ENCODE data around the gene KRTAP2-3. TPM values are rescaled to one million over a fixed set of nuclear protein-coding genes. Genes with fewer than 3 reads are reported as not detected.
A peak's percentile ranks its signal among the peaks of the same experiment; 100 is the strongest.

KRTAP2-3 gene
- total RNA-seq, 1 experiment from 2014 or later: 0.57 TPM

DNA sequence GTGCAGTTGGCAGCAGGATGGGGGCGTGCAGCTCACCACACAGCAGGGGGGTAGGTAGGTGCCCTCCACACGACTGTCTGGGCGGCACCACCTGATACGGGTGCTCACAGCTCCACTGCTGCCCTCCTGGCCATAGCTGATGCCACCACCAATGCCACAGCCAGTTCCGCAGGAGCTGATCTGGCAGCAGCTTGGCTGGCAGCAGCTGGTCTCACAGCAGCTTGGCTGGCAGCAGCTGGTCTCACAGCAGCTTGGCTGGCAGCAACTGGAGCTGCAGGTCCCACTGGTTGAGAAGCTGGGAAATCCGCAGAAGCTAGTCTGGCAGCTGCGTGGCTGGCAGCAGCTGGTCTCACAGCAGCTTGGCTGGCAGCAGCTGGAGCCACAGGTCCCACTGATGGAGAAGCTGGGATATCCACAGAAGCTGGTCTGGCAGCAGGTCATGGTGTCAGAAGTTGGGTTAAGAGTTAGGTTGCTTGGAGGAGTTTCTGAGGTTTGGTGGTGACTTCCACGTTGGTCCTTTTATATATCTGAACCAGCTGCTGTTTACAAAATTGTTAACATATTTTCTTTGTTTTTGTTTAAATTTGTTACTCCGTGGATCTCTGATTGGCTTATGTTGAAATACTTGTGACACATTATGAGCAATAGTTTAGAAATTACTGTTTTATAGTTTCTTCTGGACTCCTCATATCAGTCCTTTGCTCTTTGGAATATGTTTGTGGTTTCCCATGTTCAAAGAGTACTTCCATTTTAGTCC is 33.0 kb downstream of the KRTAP2-3 start, which contains the start of gene KRTAP1-5:
KRTAP1-5 (minus strand) TSS at position 494 of the 757 bp plus-strand sequence; CDS start at position 441, 53 bp downstream.
- POLR2A ChIA-PET (ENCODE audit: unreplicated experiment): no interaction called here
- intact Hi-C loops (cut with micrococcal nuclease; ENCODE audit: unreplicated experiment): no loop called here
- Histone ChIP-seq H3K4me2 (peak within 1 kb of the TSS; percentile 4; the same call in 1 of the 2 replicates), H2AFZ (peak within 1 kb of the TSS; percentile 12; the same call in 1 of the 2 replicates), H3F3A (ENCODE audit: insufficient read depth, low read depth) (peaks cover 9% of the 10 kb centered on the region; the same call in 1 of the 2 replicates), H4K20me1 (ENCODE audit: insufficient read depth) (no peaks in the 10 kb centered on the region), H3K4me1 (replicated peaks; ENCODE audit: insufficient read depth) (peaks cover 14% of the 10 kb centered on the region), H3K9me3 (ENCODE audit: insufficient read depth, low read depth) (peaks cover 5% of the 10 kb centered on the region; the same call in 1 of the 2 replicates), H3K9me2 (ENCODE audit: insufficient read depth) (no peaks in the 10 kb centered on the region), H3K79me2 (ENCODE audit: low read depth) (no peaks in the 10 kb centered on the region), H3K4me3 (no peak within 1 kb of the TSS), H3K36me3 (ENCODE audit: low read depth) (no peaks in the 10 kb centered on the region), H3K27me3 (ENCODE audit: insufficient read depth, low read depth) (no peaks in the 10 kb centered on the region), H3K27ac (peak within 1 kb of the TSS; percentile 19; the same call in 1 of the 2 replicates)
- TF ChIP-seq, protein P1, sequence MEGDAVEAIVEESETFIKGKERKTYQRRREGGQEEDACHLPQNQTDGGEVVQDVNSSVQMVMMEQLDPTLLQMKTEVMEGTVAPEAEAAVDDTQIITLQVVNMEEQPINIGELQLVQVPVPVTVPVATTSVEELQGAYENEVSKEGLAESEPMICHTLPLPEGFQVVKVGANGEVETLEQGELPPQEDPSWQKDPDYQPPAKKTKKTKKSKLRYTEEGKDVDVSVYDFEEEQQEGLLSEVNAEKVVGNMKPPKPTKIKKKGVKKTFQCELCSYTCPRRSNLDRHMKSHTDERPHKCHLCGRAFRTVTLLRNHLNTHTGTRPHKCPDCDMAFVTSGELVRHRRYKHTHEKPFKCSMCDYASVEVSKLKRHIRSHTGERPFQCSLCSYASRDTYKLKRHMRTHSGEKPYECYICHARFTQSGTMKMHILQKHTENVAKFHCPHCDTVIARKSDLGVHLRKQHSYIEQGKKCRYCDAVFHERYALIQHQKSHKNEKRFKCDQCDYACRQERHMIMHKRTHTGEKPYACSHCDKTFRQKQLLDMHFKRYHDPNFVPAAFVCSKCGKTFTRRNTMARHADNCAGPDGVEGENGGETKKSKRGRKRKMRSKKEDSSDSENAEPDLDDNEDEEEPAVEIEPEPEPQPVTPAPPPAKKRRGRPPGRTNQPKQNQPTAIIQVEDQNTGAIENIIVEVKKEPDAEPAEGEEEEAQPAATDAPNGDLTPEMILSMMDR (conservative IDR thresholded peaks at IDR 0.05): no peak
- no peak for TF ChIP-seq EZH2 (IDR thresholded peaks at IDR 0.05; ENCODE audit: low read depth)
- BruUV-seq (replicated peaks): no TSS peak
- CTCF ChIA-PET: interaction anchor here (0.6 kb wide), 1 partner anchor 46 kb away, joined by 3 read pairs; no protein-coding TSS in a partner anchor
- peak in 1 of 2 experiments; percentile 52 for DNase-seq

DNA sequence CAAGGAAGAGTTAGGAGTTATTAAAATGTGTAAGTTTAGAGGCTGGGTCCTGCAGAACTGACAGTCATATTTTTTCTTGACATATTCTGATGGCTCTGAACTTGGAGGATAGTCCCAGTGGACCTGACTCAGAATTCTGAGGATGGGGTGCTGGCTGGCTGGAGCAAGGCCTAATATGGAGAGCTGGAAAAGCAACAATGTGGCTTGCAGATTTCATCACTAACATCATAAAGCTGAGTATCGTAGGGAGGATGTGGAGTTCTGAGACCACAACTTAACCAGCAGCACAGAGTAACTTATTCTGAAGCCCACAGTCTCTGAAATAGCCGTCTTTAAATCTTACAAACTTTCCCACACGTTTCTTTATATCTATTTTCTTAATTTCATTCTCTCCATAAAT is 35.2 kb downstream of the KRTAP2-3 start:
- POLR2A ChIA-PET (ENCODE audit: unreplicated experiment): no interaction called here
- CTCF ChIA-PET: no interaction called here
- TF ChIP-seq, protein P1 (conservative IDR thresholded peaks at IDR 0.05): no peak
- TF ChIP-seq EZH2 (IDR thresholded peaks at IDR 0.05; ENCODE audit: low read depth): no peak
- H3K4me1 ChIP-seq (replicated peaks; ENCODE audit: insufficient read depth): peaks cover 30% of the 10 kb centered on the region
- H2AFZ ChIP-seq: no peak overlapping the region
- H3K9me2 ChIP-seq (ENCODE audit: insufficient read depth): no peaks in the 10 kb centered on the region
- H3K27me3 ChIP-seq (ENCODE audit: insufficient read depth, low read depth): no peaks in the 10 kb centered on the region
- peaks cover 28% of the 10 kb centered on the region for H3F3A ChIP-seq (ENCODE audit: insufficient read depth, low read depth)
- H3K36me3 ChIP-seq (ENCODE audit: low read depth): no peaks in the 10 kb centered on the region
- no peaks in the 10 kb centered on the region for H3K79me2 ChIP-seq (ENCODE audit: low read depth)
- no peak overlapping the region for H3K27ac ChIP-seq
- H3K4me3 ChIP-seq: no peak overlapping the region
- H3K9me3 ChIP-seq (ENCODE audit: insufficient read depth, low read depth): peaks cover 13% of the 10 kb centered on the region; the same call in 1 of the 2 replicates
- intact Hi-C loops (cut with micrococcal nuclease; ENCODE audit: unreplicated experiment): no loop called here
- no peak overlapping the region for H3K4me2 ChIP-seq
- no TSS peak for BruUV-seq (replicated peaks)
- DNase-seq: no peak
- no peaks in the 10 kb centered on the region for H4K20me1 ChIP-seq (ENCODE audit: insufficient read depth)

DNA sequence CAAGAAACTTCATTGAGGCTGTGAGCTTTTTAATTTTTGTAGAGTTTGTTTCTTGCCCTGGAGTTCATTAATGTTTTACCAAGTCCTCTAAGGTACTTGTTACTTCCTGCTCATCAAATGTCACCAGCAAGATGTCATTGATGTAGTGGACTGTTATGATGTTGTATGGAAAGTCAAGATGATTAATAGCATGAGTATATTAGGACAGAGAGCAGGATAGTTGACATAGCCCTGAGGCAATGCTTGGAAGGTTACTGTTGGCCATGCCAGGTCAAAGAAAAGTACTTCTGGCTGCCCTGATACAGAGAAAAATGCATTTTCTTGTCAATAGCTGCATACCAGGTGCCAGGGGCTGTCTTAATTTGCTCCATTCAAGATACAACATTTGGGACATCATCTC is 39.6 kb downstream of the KRTAP2-3 start:
- H3K9me3 ChIP-seq (ENCODE audit: insufficient read depth, low read depth): peaks cover 13% of the 10 kb centered on the region; the same call in 1 of the 2 replicates
- peak; percentile 34 to 90 for DNase-seq
- H2AFZ ChIP-seq: no peak overlapping the region
- CTCF ChIA-PET: interaction anchor here (0.7 kb wide), 1 partner anchor 32 kb away, joined by 3 read pairs; no protein-coding TSS in a partner anchor
- H3K9me2 ChIP-seq (ENCODE audit: insufficient read depth): no peaks in the 10 kb centered on the region
- no peaks in the 10 kb centered on the region for H3K79me2 ChIP-seq (ENCODE audit: low read depth)
- no peaks in the 10 kb centered on the region for H3K27me3 ChIP-seq (ENCODE audit: insufficient read depth, low read depth)
- BruUV-seq (replicated peaks): no TSS peak
- peaks cover 30% of the 10 kb centered on the region for H3K4me1 ChIP-seq (replicated peaks; ENCODE audit: insufficient read depth)
- intact Hi-C loops (cut with micrococcal nuclease; ENCODE audit: unreplicated experiment): loop anchor here (2.0 kb wide), 1 partner anchor 62 kb away; no protein-coding TSS in a partner anchor
- H3K4me2 ChIP-seq: peak overlapping the region; percentile 5
- peaks cover 19% of the 10 kb centered on the region for H3F3A ChIP-seq (ENCODE audit: insufficient read depth, low read depth)
- H4K20me1 ChIP-seq (ENCODE audit: insufficient read depth): no peaks in the 10 kb centered on the region
- POLR2A ChIA-PET (ENCODE audit: unreplicated experiment): interaction anchor here (0.5 to 0.7 kb wide), 2 partner anchors 16 to 484 kb away, joined by 3 read pairs; no protein-coding TSS in a partner anchor
- H3K27ac ChIP-seq: peak overlapping the region; percentile 46; the same call in 1 of the 2 replicates
- H3K4me3 ChIP-seq: no peak overlapping the region
- no peak for TF ChIP-seq EZH2 (IDR thresholded peaks at IDR 0.05; ENCODE audit: low read depth)
- H3K36me3 ChIP-seq (ENCODE audit: low read depth): no peaks in the 10 kb centered on the region
